Ishikawa (cell line): ENCODE data around the gene TLE3.

ENCODE experiments used
- CEBPB ChIP-seq: IDR thresholded peaks from 2 replicates; pipeline ENCODE4 v1.6.1; 2012
- CREB1 ChIP-seq: IDR thresholded peaks from 2 replicates; pipeline ENCODE4 v1.6.1; 2012; ENCODE audit warnings: low read depth
- EGR1 ChIP-seq: IDR thresholded peaks from 2 replicates; pipeline ENCODE4 v1.6.1; 2012
- EP300 ChIP-seq: IDR thresholded peaks from 2 replicates; pipeline ENCODE4 v1.6.1; 2012; ENCODE audit warnings: borderline replicate concordance
- FOXM1 ChIP-seq: IDR thresholded peaks from 2 replicates; pipeline ENCODE4 v1.6.1; 2012; ENCODE audit warnings: low read depth, borderline replicate concordance
- MAX ChIP-seq: IDR thresholded peaks from 2 replicates; pipeline ENCODE4 v1.6.1; 2012
- NFIC ChIP-seq: IDR thresholded peaks from 2 replicates; pipeline ENCODE4 v1.6.1; 2012
- RAD21 ChIP-seq: IDR thresholded peaks from 2 replicates; pipeline ENCODE4 v1.6.1; 2012; ENCODE audit warnings: low read depth
- REST ChIP-seq: IDR thresholded peaks from 2 replicates; pipeline ENCODE4 v1.6.1; 2012; ENCODE audit warnings: low read depth, mild to moderate bottlenecking
- TAF1 ChIP-seq: IDR thresholded peaks from 2 replicates; pipeline ENCODE4 v1.6.1; 2012; ENCODE audit warnings: low read depth, mild to moderate bottlenecking
- TCF12 ChIP-seq: IDR thresholded peaks from 2 replicates; pipeline ENCODE4 v1.6.1; 2012; ENCODE audit warnings: low read depth
- TEAD4 ChIP-seq: IDR thresholded peaks from 2 replicates; pipeline ENCODE4 v1.6.1; 2012
- USF1 ChIP-seq: IDR thresholded peaks from 2 replicates; pipeline ENCODE4 v1.6.1; 2012
- YY1 ChIP-seq: IDR thresholded peaks from 2 replicates; pipeline ENCODE4 v1.6.1; 2012; ENCODE audit warnings: low read depth
- ZBTB7A ChIP-seq: IDR thresholded peaks from 2 replicates; pipeline ENCODE4 v1.6.1; 2012; ENCODE audit warnings: low read depth

TLE3 gene

GRCh38 chr15:70133296-70133695, 35.6 kb upstream of the TLE3 start:
- TF ChIP-seq EP300 (no peak), REST (no peak), TEAD4 (no peak), USF1 (no peak)

- no peak for TF ChIP-seq TAF1
- no peak for TF ChIP-seq CREB1
- TF ChIP-seq TEAD4 = no peak
- no peak for TF ChIP-seq EGR1
- no peak for TF ChIP-seq ZBTB7A
- TF ChIP-seq EP300 = no peak
- TF ChIP-seq NFIC = no peak
- TF ChIP-seq RAD21 = no peak
- no peak for TF ChIP-seq USF1
- no peak for TF ChIP-seq TCF12
- TF ChIP-seq CEBPB = no peak
- TF ChIP-seq YY1 = no peak
- no peak for TF ChIP-seq MAX
- TF ChIP-seq FOXM1 = no peak
- TF ChIP-seq REST = no peak
Observed at GRCh38 chr15:70132571-70132970, 34.9 kb upstream of the TLE3 start.

GRCh38 chr15:70132139-70132538, 34.4 kb upstream of the TLE3 start:
- TF ChIP-seq CEBPB (no peak), TEAD4 (no peak), RAD21 (no peak), CREB1 (no peak)

GRCh38 chr15:70128414-70129140, 30.9 kb upstream of the TLE3 start:
- TF ChIP-seq CEBPB = no peak
- no peak for TF ChIP-seq TAF1
- no peak for TF ChIP-seq FOXM1
- TF ChIP-seq USF1 = no peak
- no peak for TF ChIP-seq CREB1
- no peak for TF ChIP-seq EP300
- TF ChIP-seq REST = no peak
- no peak for TF ChIP-seq TEAD4
- no peak for TF ChIP-seq YY1
- no peak for TF ChIP-seq EGR1
- no peak for TF ChIP-seq ZBTB7A
